CD4-positive, alpha-beta T cell (primary cell): Measurements from ENCODE around the gene TBL1X. TPM values are rescaled to one million over a fixed set of nuclear protein-coding genes. Genes with fewer than 3 reads are reported as not detected.
A peak's percentile ranks its signal among the peaks of the same experiment; 100 is the strongest.

Experiments
- ATAC-seq: fragments of 200-7000 bp; cut with Tn5 transposase; one replicate; pipeline ENCODE4 v1.10.0; 2022; ENCODE audit warnings: mild to moderate bottlenecking; ENCODE audit not compliant: poor library complexity
- CTCF ChIA-PET: fragments of 350-600 bp; sonication (Branson Sonifier 250); formaldehyde crosslinking; loops from one replicate; lab custom pipeline; 2021; ENCODE audit warnings: antibody characterized with exemption, inconsistent platforms; lab: Charles Lee
- POLR2A ChIA-PET: fragments of 350-600 bp; sonication (Branson Sonifier 250); formaldehyde crosslinking; loops from one replicate; lab custom pipeline; 2021; ENCODE audit warnings: antibody characterized with exemption, inconsistent platforms; lab: Charles Lee
- DNase-seq, 14 experiments: peaks; one replicate each; pipeline ENCODE4 v3.0.0-alpha.2; 2013 to 2020; ENCODE audit warnings: mixed read lengths in 2 of 14
- H3K27ac ChIP-seq, 2 donors: one replicate each; pipeline versions ENCODE4 v1.5.1 to v1.7.0; 2013; ENCODE audit warnings: low read length in 2 of 2, low read depth in 1 of 2, mild to moderate bottlenecking in 1 of 2
- H3K27me3 ChIP-seq, 2 experiments: 1 replicate in 1 of 2; 2 replicates in 1 of 2; pipeline versions ENCODE4 v1.6.1 to v1.7.0; 2013; ENCODE audit warnings: low read length in 2 of 2, control low read depth in 1 of 2, mild to moderate bottlenecking in 1 of 2, moderate library complexity in 1 of 2; ENCODE audit not compliant: insufficient read depth in 2 of 2, control insufficient read depth in 1 of 2
- H3K36me3 ChIP-seq: one replicate; pipeline ENCODE4 v1.6.1; 2013; ENCODE audit warnings: low read length, control low read depth; ENCODE audit not compliant: insufficient read depth
- H3K4me1 ChIP-seq: one replicate; pipeline ENCODE4 v1.6.1; 2013; ENCODE audit warnings: low read length, control low read depth; ENCODE audit not compliant: insufficient read depth
- H3K4me3 ChIP-seq: one replicate; pipeline ENCODE4 v1.5.1; 2013; ENCODE audit warnings: mild to moderate bottlenecking, low read length, moderate library complexity
- H3K9me3 ChIP-seq, 2 experiments: 1 replicate in 1 of 2; 2 replicates in 1 of 2; pipeline versions ENCODE4 v1.6.1 to v1.7.0; 2013; ENCODE audit warnings: low read length in 2 of 2, mild to moderate bottlenecking in 2 of 2, control low read depth in 1 of 2, moderate library complexity in 1 of 2; ENCODE audit not compliant: control insufficient read depth in 1 of 2, insufficient read depth in 1 of 2
- H3K27ac Mint-ChIP-seq: one replicate; pipeline ENCODE4 v1.8.0; 2020; ENCODE audit warnings: mixed read lengths
- H3K27me3 Mint-ChIP-seq: one replicate; pipeline ENCODE4 v1.8.0; 2021; ENCODE audit warnings: mixed read lengths
- H3K36me3 Mint-ChIP-seq: one replicate; pipeline ENCODE4 v1.8.0; 2021; ENCODE audit warnings: low read depth, mixed read lengths
- H3K4me1 Mint-ChIP-seq: one replicate; pipeline ENCODE4 v1.8.0; 2021; ENCODE audit warnings: low read depth, mixed read lengths
- H3K4me3 Mint-ChIP-seq: one replicate; pipeline ENCODE4 v1.8.0; 2020; ENCODE audit warnings: mild to moderate bottlenecking, mixed read lengths
- H3K9me3 Mint-ChIP-seq: one replicate; pipeline ENCODE4 v1.8.0; 2020; ENCODE audit warnings: mixed read lengths
- intact Hi-C, 2 experiments: fragments of 100-400 bp; cut with DNase I in 1 of 2; cut with micrococcal nuclease in 1 of 2; formaldehyde crosslinking; loops; one replicate each; pipeline versions ENCODE4 v1.15.1 to v1.9.0; 2023 to 2025; cut with DNase I, micrococcal nuclease
- total RNA-seq, 174 experiments: library from RNA in 2 of 174; stranded (reverse) in 2 of 174; gene quantifications; one replicate each; pipeline ENCODE4 v1.2.3 and lab custom pipeline; 2021 to 2026
- TF ChIP-seq, protein P1 (sequence below): fragments of 200-600 bp; IDR thresholded peaks from one replicate; pipeline ENCODE4 v1.8.0; 2022; ENCODE audit warnings: antibody characterized with exemption, mild to moderate bottlenecking

TBL1X gene
- total RNA-seq, 2 experiments from 2014 or later: 17.4 to 19.2 TPM

DNA sequence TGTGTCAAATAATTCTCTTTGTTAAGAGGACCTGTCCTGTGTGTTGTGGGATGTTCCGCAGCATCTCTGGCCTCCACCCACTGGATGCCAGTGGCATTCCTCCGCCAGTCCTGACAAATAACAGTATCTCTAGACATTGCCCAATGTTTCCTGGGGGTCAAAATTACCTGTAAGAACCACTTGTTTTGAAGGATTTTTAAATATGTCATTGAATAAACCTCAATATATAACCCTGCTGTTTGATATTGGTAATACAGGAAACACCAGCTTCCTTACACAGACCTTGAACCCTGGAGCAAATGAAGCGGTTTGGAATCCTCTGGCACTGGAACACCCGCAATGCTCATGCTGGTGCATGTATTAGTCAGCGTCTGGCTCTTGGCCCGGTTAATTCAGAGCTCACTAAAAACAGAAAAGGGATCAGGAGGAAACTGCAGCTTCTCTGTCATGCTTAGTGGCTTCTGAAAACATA, 101.3 kb downstream of the TBL1X start:
- TF ChIP-seq, protein P1, sequence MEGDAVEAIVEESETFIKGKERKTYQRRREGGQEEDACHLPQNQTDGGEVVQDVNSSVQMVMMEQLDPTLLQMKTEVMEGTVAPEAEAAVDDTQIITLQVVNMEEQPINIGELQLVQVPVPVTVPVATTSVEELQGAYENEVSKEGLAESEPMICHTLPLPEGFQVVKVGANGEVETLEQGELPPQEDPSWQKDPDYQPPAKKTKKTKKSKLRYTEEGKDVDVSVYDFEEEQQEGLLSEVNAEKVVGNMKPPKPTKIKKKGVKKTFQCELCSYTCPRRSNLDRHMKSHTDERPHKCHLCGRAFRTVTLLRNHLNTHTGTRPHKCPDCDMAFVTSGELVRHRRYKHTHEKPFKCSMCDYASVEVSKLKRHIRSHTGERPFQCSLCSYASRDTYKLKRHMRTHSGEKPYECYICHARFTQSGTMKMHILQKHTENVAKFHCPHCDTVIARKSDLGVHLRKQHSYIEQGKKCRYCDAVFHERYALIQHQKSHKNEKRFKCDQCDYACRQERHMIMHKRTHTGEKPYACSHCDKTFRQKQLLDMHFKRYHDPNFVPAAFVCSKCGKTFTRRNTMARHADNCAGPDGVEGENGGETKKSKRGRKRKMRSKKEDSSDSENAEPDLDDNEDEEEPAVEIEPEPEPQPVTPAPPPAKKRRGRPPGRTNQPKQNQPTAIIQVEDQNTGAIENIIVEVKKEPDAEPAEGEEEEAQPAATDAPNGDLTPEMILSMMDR: no peak
- H3K4me1 ChIP-seq: peaks cover 44% of the 10 kb centered on the region
- ATAC-seq (peak; percentile 61), DNase-seq (peak in 5 of 14 experiments; percentile 3 to 43 (median 14))
- no peak overlapping the region for H3K27ac ChIP-seq
- Mint-ChIP-seq H3K36me3 (peaks cover 8% of the 10 kb centered on the region), H3K27me3 (no peaks in the 10 kb centered on the region), H3K27ac (peak overlapping the region; percentile 40), H3K4me1 (peaks cover 16% of the 10 kb centered on the region), H3K9me3 (no peaks in the 10 kb centered on the region), H3K4me3 (peak overlapping the region; percentile 79)
- no peaks in the 10 kb centered on the region for H3K27me3 ChIP-seq
- no peak overlapping the region for H3K4me3 ChIP-seq
- H3K9me3 ChIP-seq: no peaks in the 10 kb centered on the region
- no peaks in the 10 kb centered on the region for H3K36me3 ChIP-seq
- POLR2A ChIA-PET: interaction anchor here (1.2 kb wide), 1 partner anchor 36 kb away, joined by 4 read pairs; no protein-coding TSS in a partner anchor
- intact Hi-C loops: no loop called here
- CTCF ChIA-PET: no interaction called here

DNA sequence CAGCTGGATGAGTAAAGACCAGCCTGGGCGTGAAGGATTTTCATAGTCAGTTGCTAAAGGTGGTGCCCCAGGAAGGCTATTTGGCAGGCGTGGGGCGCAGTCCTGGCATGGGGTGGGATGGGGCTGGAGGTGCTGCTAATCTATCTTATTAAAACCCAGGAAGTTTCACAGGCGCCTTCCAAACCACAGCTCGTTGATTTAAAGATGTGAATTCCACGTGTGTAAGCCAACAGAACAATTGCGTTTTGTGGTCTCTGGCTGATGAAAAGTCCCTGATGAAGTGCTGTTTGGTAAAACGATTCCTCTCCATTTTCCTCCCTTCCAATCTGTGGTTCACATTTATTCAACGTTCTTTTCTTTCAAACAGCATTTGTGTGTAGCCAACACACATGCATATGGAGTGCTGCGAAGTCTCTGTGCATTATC, 105.0 kb downstream of the TBL1X start:
- Histone ChIP-seq H3K36me3 (no peaks in the 10 kb centered on the region), H3K27ac (no peak overlapping the region), H3K4me3 (no peak overlapping the region), H3K9me3 (no peaks in the 10 kb centered on the region), H3K4me1 (peaks cover 51% of the 10 kb centered on the region), H3K27me3 (no peaks in the 10 kb centered on the region)
- no peaks in the 10 kb centered on the region for H3K36me3 Mint-ChIP-seq
- peaks cover 14% of the 10 kb centered on the region for H3K4me1 Mint-ChIP-seq
- no peak overlapping the region for H3K27ac Mint-ChIP-seq
- intact Hi-C loops: no loop called here
- no peaks in the 10 kb centered on the region for H3K9me3 Mint-ChIP-seq
- DNase-seq (no peak), ATAC-seq (no peak)
- CTCF ChIA-PET: interaction anchor here (0.6 kb wide), 1 partner anchor 38 kb away, joined by 3 read pairs; no protein-coding TSS in a partner anchor
- POLR2A ChIA-PET: no interaction called here
- H3K27me3 Mint-ChIP-seq: no peaks in the 10 kb centered on the region
- no peak overlapping the region for H3K4me3 Mint-ChIP-seq
- TF ChIP-seq, protein P1: no peak

DNA sequence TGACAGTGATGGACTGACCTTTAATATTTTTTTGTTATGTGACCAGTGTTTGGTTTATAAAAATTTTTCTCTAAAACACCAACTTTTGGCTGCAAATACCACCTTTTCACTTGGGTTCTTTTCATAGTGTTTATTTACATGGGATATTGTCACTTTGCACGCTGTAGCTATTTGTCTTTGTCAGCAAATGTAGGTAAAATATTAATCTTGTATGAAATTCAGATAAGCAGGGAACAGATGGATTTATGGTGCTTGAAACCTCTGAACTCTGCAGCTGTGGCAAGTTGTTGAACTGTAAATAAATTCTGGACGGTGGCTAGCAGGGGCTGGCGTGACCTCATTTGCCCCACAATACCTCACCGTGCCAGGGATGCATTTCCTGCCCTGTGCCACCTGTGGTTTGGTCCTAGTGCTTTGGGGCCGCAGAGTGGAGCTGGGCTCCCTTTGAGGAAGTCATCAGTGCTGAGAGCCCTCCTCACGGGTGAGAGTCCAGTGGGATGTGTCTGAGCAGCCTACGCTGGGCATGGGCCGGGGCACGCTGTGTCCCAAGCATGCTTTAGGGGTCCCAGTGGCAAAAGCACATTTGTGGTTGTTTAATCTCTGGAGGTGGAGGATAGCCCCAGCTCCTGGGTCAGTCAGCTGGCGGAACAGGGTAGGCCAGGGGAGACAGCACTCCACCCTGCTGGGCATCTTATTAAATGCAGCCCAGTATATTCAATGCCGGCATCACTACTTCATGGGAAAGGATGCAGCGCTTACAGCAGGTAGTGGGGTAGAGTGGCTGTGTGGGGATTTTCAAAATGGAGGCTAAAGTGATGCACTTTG, 108.6 kb downstream of the TBL1X start:
- ATAC-seq (no peak), DNase-seq (no peak)
- Histone ChIP-seq H3K4me1 (peaks cover 21% of the 10 kb centered on the region), H3K9me3 (no peaks in the 10 kb centered on the region), H3K4me3 (no peak overlapping the region), H3K27me3 (no peaks in the 10 kb centered on the region), H3K36me3 (no peaks in the 10 kb centered on the region), H3K27ac (no peak overlapping the region)
- Mint-ChIP-seq H3K4me1 (peaks cover 15% of the 10 kb centered on the region), H3K4me3 (no peak overlapping the region), H3K27me3 (no peaks in the 10 kb centered on the region), H3K36me3 (no peaks in the 10 kb centered on the region), H3K9me3 (no peaks in the 10 kb centered on the region), H3K27ac (no peak overlapping the region)
- TF ChIP-seq, protein P1: no peak
- CTCF ChIA-PET: interaction anchor here (1.3 kb wide), 1 partner anchor 10 kb away, joined by 7 read pairs; no protein-coding TSS in a partner anchor
- POLR2A ChIA-PET: no interaction called here
- intact Hi-C loops: no loop called here
